GM18511 (cell line): ENCODE measurements around the gene SLC7A11.
"Not testable (repeated sequence)": the region's sequence is repeated elsewhere in the genome, so short reads cannot be mapped to it uniquely, and the experiment has no call there.

Source experiments
- ATAC-seq: cut with Tn5 transposase; IDR thresholded peaks from one replicate; pipeline ENCODE4 v1.9.1; 2021; ENCODE audit warnings: mild to moderate bottlenecking, moderate library complexity; ENCODE audit not compliant: unreplicated experiment

Gene SLC7A11

DNA sequence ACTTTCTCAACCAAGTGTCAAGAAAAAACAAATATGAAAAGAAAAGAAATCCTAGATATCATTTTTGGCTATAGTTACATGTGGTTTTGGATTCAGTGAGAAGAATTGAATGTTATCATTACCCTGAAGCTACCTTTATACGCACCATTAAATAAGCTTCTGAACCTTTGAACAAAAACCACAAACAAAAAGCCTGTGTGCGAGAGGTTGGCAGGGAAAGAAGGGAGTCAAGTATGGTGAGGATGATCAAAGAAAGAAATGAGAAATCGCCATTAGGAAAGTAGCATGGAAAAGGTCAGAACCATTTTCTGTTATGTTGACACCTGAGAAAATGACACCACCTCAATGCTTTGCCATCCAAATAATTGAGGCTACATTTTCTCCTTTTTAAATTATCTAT lies 1.2 kb upstream of the SLC7A11 start:
- ATAC-seq = no peak

DNA sequence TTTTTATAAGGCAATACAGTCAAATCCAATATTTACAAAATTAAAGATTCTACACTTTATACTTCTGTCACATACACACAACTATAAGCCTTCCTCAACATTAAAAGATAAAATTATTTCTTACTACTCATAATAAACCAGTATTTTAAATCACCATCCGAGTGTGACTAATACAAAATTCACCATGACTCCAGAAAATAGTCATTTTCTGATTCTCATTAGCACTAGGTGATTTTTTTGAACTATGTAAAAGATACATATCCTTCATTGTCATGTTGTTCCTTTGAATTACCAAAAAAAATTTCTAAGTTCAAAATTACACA lies 646 bp upstream of the SLC7A11 start:
- ATAC-seq = no peak

DNA sequence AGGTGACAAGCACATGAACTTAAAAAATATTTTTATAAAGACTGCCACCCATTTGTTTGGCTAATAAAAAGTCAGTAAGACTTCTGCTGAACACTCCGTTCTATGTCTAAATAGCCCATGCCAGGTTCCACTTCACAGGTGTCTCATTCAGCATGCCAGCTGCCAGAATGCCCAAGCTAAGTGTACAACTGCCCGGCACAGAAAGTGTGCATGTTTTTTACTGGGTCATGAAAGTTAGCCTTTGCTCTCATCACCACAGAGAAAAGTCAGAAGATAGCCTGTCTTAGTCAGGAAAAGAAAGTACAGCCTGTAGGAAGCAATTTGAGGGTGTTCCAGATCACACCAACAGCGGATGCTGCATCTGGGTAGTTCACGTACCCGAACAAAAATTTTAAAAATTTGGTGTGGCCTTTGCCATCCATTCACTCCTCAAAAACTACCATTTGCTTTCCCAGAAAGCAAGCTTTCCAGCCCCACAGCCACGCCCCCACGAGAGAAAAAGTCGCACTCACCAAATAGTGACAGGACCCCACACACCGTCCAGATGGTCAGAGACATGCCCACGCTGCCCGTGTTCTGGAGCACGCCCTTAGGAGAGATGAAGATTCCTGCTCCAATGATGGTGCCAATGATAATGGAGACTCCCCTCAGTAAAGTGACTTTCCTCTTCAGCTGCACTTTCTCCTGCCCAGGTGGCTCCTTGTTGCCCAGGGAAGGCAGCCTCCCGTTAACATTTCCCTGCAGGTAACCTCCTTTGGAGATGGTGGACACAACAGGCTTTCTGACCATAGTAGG lies 671 bp downstream of the SLC7A11 start:
- ATAC-seq = peak; percentile 7

DNA sequence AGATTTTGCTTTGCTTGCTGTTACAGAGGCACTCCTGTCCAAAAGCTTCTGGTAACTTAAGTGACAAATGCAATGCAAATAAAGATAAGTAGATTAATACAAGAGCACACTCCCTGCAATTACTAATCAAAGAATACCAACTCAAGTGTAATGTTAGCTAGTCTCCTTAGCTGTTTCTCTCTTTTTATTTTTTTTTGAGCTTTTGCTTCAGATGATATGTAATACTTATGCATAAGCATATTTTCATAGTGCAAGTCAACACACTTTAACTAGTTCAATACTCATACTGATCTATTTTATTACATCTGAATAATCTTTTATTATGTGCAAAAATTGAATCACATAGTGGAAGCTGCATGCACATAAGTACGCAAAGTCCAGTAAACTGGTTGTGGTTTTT lies 2.7 kb downstream of the SLC7A11 start:
- ATAC-seq = no peak

DNA sequence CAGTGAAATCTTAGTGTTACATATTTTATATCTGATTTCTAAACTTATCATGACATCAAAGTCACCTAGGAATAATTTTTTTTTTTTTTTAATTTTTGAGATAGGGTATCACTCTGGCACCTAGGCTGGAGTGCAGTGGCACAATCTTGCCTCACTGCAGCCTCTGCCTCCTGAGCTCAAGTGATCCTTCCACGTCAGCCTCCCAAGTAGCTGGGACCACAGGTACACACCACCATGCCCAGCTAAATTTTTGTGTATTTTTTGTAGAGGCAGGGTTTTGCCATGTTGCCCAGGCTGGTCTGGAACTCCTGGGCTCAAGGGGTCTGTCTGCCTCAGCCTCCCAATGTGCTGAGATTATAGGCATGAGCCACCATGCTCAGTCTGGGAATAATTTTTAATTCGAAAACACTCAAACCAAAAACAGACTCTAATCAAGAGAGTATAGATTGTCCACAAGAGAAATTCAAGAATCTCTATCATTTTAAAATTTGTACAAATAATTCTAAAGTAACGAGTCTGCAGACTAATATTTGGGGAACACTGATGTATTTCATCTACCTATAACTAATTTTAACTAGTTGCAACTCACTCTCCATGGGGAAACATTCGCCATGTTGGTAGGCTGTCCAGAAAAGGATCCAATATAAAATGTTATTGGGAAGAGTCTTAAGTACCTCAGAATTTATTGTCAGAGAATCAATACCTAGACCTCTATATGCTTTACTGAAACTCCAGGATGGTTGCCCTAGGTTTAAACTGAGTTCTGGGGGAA lies 3.4 kb downstream of the SLC7A11 start:
- ATAC-seq = no peak

DNA sequence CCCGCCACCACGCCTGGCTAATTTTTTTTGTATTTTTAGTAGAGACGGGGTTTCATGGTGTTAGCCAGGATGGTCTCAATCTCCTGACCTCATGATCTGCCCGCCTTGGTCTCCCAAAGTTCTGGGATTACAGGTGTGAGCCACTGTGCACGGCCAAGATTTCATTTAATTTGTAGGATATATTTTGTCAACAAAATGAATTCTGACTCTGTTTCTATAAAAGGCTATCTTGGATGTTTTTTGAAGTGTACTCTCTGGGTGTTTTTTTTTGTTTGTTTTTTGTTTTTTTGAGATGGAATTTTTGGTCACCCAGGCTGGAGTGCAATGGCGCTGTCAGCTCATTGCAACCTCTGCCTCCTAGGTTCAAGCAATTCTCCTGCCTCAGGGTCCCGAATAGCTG lies 5.0 kb downstream of the SLC7A11 start:
- ATAC-seq = not testable (repeated sequence)

DNA sequence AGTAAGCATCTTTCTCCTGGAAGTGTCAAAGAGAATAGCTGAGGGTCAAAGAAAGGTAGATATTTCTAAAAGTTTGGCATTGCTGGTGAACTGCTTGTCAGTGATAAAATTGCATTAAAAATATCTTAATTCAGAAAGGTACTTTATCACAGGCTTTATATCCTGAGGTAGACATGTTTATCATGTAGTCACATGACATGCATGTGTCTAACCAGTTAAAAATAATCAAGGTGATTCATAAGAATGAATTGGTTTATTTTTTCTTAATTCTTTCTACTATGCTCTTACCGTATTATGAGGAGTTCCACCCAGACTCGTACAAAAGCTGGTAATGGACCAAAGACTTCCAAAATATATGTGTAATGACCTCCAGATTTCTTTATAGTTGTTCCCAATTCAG lies 6.1 kb downstream of the SLC7A11 start:
- ATAC-seq = no peak

DNA sequence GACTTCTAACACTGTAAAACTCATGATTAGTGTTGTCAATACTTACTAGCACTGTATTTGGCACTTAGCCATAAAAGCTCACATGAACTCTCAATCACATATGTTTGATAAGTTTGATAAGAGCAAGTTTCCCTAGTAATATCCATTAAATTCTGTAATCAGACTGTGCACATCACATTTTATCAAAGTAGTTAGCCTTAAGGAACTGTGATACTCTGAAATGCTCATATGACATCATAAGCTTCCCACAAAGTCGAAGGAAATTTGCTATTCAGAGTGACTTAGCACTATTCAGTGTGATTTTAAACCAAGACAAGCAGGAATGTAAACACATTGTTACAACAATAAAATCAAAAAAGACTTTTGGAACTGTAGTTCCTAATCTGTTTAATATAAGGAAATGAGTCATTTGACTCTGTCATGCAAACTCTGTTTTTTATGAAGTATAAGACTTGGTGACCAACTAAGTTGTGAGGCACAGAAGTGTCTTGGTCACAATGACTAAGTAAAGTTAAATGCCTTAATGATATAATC lies 6.7 kb downstream of the SLC7A11 start:
- ATAC-seq = peak; percentile 54

DNA sequence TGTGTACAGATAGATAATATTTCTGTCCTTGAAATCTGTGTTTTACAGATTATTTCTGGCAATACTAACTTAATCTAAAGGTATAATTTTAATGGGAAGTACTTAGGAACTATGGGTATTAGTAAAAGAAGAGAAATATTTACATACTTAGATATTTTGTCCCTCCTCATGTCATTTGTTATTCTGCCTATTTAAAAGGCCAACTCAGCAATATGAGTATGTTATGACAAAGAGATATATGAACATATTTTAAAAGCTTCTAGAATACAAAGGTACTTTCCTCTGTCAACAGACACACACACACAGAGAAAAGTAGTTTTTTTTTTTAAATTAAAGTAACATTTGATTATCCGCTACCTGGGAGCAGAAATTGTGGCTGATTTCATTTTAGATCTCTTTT lies 7.9 kb downstream of the SLC7A11 start:
- ATAC-seq = no peak

DNA sequence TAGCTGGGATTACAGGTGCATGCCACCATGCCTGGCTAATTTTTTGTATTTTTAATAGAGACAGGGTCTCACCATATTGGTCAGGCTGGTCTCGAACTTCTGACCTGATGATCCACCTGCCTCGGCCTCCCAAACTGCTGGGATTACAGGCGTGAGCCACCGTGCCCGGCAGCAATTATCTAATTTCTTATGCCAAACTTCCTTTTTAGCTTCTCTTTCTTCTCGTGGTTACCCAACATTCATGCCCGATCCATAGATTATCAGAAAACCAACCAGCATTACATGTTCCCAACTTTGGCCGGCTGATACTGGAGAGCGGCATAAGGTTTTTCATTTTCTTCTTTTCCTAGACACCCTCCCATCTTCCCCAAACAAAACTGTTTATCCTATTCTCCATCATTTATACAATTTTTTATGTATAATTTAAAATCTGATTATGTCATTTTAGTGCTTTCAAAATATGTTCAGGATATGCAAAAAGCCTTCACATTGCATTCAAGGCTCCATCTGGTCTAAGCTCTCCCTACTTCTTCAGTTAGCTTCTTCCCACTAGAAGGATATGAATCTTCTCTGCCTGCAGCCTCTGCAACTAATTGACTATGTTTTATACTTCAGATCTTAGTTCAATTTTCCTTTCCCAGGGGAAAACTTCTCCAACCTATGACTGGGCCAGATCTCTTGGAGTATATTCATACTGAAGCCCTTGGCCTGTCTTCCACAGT lies 8.7 kb downstream of the SLC7A11 start:
- no peak for ATAC-seq

DNA sequence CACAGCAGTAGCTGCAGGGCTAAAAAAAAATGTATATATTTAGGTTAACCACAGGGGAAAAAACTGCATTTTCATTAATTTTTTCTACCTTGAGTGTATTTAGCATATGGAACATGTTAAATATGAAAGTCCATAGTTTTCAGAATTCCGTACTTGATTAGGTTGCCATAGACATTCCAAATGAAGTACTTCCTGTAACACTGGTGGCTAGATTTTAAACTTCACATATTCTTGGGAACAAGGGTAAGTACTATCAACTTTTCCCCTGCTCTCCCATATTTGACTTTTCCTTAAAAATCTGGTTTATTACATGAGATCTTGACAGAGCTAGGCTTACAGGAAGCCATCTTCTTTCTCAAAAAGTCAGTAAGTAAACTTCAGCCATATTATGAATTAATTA lies 9.8 kb downstream of the SLC7A11 start:
- no peak for ATAC-seq

DNA sequence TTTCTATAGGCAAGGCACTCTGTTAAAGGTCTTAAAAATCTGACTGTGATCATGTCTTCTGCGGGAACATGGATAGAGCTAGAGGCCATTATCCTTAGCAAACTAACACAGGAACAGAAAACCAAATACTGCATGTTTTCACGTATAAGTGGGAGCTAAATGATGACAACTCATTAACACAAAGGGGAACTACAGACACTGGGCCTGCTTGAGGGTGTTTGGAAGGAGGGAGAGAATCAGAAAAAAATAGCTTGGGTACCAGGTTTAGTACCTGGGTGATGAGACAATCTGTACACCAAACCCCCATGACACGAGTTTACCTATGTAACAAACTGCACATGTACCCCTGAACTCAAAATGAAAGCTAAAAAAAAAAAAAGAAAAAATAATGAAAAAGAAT lies 12.1 kb downstream of the SLC7A11 start:
- ATAC-seq = no peak

DNA sequence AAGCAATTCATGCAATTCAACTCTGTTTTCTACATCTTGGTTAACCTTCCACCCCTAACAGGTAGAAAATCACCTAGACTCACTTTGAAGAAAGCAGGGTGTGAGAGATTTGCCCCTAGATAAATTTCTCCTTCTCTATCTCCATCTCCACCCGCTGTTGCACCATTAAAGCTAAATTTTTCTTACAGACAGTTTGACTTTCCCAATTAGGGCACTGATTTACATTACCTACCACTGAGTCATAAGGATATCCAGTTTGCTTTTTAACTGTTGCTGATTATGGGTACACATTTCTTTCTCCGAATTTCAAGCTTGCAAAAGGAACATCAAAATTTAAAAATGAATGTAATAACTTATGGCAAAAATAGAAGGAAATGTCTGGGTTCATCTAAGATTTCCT lies 13.0 kb downstream of the SLC7A11 start:
- no peak for ATAC-seq

DNA sequence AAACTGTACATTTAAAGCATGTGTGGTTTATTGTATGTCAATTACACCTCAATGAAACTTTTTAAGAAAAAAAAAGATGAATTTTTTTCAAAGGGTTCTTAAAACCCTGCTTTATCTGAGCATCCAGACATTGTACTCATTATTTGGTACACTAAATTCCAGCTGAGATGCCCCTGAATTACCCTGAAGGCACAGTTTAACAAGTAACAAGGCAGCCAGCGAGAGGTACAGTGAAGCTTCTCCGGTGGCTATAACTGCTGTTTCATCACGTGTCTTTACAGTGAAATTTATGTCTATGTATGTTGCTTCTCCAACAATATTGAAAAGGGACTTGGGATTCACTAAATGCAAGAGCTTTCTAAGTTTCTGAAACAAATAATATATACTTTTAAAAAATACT lies 15.8 kb downstream of the SLC7A11 start:
- ATAC-seq = no peak

DNA sequence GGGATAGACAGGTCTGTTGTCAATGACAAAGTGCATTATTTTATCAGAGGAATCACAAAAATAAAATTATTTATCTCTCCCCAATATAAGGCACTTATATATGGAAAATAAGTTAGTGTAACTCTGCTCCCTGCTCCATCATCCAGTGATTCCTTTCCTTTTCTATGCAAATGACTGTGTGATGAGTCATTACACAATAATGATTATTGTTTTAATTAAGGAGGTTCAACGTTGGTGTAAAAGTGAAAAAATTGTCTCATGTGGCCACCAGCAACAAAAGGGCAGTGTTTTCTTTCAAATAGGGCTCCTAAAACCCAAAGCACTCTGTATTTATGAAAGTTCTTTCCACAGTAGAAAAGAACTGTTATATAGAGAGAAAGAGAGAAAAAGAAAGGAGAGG lies 16.7 kb downstream of the SLC7A11 start:
- no peak for ATAC-seq

DNA sequence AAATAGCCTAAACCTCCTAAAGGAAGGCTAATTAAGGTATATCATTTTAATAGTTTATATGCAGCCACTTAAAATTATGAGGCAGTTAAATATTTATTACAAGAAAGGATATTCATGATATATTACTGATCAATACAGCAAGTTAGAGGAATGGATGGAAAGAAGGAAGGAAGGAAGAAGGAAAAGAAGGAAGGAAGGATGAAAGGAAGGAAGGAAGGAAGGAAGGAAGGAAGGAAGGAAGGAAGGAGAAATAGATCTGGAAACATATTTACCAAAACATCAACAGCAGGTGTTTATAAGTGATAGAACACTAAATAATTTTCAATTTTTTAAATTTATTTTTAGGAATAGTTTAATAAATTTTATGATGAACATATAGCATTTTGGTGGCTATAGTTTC lies 17.5 kb downstream of the SLC7A11 start:
- no peak for ATAC-seq

DNA sequence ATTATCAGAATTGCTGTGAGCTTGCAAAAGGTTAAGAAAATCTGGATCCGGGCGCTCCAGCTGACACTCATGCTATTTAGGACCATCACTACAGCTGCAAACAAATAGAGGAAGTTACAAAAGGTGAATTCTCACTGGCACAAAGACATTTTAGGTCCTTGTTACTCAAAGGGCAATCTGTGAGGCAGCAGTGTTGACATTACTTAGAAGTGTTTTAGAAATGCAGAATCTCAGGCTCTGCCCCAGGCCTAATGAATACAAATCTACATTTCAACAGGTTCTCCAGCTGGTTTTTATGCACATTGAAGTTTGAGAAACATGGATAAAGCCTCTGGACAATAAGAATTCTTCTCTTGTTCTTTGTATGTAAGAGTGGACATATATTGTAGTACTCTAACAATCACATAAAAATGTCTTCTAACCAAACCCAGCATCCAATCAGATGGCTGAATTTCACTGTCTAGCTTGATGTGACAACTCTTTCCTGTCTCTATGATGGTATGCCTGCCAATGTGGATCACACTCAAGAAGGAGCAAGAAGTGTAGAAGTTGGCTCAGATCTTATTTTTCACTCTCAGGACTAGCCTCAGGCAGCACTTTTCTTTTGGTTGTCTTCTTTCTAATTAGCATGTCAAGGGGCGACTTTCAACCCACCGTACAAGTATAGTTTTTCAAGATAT lies 18.8 kb downstream of the SLC7A11 start:
- peak; percentile 82 for ATAC-seq

DNA sequence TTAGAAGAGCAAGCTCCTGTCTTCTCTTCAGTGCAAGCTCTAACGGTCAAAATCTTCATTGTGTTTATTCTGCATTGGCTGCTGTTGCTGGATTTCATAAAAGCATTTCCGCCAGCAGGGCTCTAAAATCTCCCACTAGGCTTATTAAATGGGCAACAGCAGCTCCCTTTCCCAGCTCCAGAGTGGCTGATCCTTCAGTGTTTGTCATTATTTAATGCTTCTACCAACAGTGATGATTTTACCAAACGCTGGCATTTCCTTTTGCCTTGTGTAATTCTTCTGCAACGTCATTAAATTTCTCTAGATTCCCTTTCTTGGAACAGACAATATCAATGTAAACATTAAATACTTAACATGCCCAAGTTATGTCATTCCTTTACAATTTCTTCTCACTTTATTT lies 20.1 kb downstream of the SLC7A11 start:
- ATAC-seq = no peak

DNA sequence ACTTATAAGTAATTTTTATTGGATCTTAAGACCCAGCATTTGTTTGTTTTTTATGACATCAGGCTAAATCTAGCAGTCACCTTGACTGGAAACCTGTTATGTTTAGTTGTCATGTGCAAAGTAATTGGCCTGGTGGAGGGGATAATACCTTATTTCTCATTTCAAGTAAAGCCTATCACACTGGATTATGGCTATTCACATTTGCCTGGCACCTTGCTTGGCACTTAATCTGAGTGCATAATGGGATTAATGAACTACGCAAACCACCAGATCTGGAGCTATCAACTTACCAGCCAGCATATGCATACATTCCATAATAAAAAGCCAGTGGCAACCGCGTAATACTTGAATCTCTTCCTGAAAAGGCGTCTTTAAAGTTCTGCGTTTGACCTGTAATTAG lies 23.2 kb downstream of the SLC7A11 start:
- ATAC-seq = no peak

DNA sequence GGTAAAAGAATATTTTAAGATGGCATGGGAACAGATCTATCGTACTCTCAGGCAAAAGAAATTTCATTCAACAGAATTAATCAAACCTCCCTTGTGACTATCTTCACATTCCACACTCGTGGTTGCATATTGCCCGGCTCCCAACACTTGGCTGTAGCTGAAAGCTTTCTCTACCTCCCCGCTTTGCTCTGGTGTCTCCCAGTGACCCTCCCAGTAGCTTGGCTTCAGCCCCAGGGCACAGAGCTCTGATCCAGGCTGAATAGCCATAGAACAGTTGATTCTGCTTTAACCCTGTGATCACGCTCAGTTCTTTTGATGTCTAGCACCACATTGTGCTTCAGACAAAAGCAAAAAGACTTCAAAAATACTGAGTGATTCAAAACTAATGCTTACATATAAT lies 24.6 kb downstream of the SLC7A11 start:
- no peak for ATAC-seq

DNA sequence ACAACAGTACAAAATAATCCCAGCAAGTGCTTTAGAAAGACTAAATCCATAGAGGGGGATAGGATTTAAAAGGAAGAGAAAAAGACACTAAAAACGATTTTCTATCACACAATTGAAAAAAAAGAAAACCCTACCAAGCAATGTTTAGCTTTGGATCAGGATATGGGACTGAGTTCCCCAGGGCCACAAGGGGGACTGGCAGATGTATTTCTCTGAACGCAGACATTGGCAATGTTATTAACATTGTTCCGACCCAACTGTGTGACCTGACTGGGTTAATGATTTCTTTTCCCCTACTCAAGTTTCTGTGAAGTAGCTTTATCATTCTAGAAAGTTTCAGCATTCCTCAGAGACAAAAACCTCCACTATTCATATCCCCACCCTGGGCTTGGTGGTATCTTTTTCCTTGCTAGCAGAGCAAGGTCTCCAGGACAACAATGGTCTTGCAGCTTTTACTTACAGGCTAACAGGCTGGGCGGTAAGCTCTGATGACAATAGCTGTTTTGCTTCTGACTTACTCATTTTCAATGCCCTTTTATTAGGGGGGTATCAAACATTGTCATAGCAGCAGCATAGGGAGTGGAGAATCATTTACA lies 25.8 kb downstream of the SLC7A11 start:
- no peak for ATAC-seq
